NT2/D1 (cell line): ENCODE measurements around the gene KRTAP5-8.

ENCODE experiments used
- YY1 ChIP-seq: IDR thresholded peaks from 2 replicates; pipeline ENCODE4 v1.6.1; 2011; ENCODE audit not compliant: insufficient read length, insufficient read depth
- ZNF274 ChIP-seq: IDR thresholded peaks from 2 replicates; pipeline ENCODE4 v1.6.1; 2011; ENCODE audit warnings: mild to moderate bottlenecking, low read depth, low read length

DNA sequence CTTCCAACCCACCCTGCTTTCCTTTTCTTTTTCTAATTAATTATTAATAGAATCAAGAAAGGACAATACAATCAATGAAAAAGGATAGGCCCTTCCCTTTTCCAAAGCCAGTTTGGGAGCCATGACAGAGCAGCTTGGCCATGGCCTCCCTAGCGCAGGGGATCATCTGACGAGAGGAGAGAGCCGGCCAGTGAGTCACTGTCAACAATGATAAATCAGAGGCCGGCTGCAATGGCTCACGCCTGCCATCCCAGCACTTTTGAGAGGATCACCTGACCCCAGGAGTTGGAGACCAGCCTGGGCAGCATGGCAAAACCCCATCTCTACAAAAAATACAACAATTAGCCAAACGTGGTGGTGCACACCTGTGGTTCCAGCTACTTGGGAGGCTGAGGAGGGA, 38.3 kb upstream of the KRTAP5-8 start:
- TF ChIP-seq ZNF274, result no peak
- no peak for TF ChIP-seq YY1
